Sigmoid colon (tissue), 7 donors: ENCODE measurements around the gene HSD17B2. TPM values are rescaled to one million over a fixed set of nuclear protein-coding genes. Genes with fewer than 3 reads are reported as not detected.

Experiments used
- DNase-seq: peaks from one replicate; pipeline ENCODE4 v3.0.0-alpha.2; 2019
- H3K27ac ChIP-seq, 4 donors: fragments of 200-600 bp; sonication (generic); one replicate each; pipeline ENCODE4 v1.5.1; 2016 to 2019; ENCODE audit warnings: mild to moderate bottlenecking in 1 of 4
- H3K27me3 ChIP-seq, 3 donors: fragments of 200-600 bp; sonication (generic); one replicate each; pipeline ENCODE4 v1.5.1; 2019; ENCODE audit warnings: mild to moderate bottlenecking in 1 of 3
- H3K36me3 ChIP-seq, 4 donors: fragments of 200-600 bp; sonication (generic); one replicate each; pipeline ENCODE4 v1.5.1; 2016 to 2019
- H3K4me1 ChIP-seq, 4 donors: fragments of 200-600 bp; sonication (generic); one replicate each; pipeline ENCODE4 v1.5.1; 2017 to 2019
- H3K4me3 ChIP-seq, 4 donors: fragments of 200-600 bp; sonication (generic); one replicate each; pipeline ENCODE4 v1.5.1; 2017 to 2019; ENCODE audit warnings: mild to moderate bottlenecking in 2 of 4, moderate library complexity in 1 of 4
- H3K9me3 ChIP-seq, 4 donors: fragments of 200-600 bp in 3 of 4; sonication (generic) in 3 of 4; one replicate each; pipeline versions ENCODE4 v1.5.1 to v1.6.1; 2013 to 2019
- EP300 ChIP-seq, 4 donors: sonication (generic); formaldehyde crosslinking; IDR thresholded peaks; one replicate each; pipeline ENCODE4 v1.6.1; 2017; ENCODE audit warnings: antibody characterized with exemption in 4 of 4
- POLR2A ChIP-seq, 2 donors: fragments of 450-650 bp; IDR thresholded peaks; one replicate each; pipeline ENCODE4 v1.6.1; 2016; ENCODE audit warnings: antibody characterized with exemption in 2 of 2, mild to moderate bottlenecking in 2 of 2, moderate library complexity in 2 of 2
- POLR2AphosphoS5 ChIP-seq, 4 donors: sonication (generic); formaldehyde crosslinking; IDR thresholded peaks; one replicate each; pipeline ENCODE4 v1.6.1; 2017; ENCODE audit warnings: antibody characterized with exemption in 4 of 4
- WGBS, 2 donors: extraction: QIAGEN DNeasy Blood & Tissue Kit; methylation state at CpG; one replicate each; pipeline ENCODE4 v1.1.7; 2013; 5-methylcytosine and 5-hydroxymethylcytosine counted together
- intact Hi-C: fragments of 100-400 bp; cut with DNase I; formaldehyde crosslinking; loops from one replicate; pipeline ENCODE4 v1.15.1; 2023
- polyA plus RNA-seq, 3 donors: library from polyadenylated mRNA; stranded (reverse); fragments of 200-250 nt; gene quantifications; one replicate each; pipeline ENCODE4 v1.2.3, GENCODE V29; 2013
- total RNA-seq, 4 donors: library from RNA; depleted of rRNA; stranded (reverse); fragments of >200 nt; gene quantifications; one replicate each; pipeline ENCODE4 v1.1.0, GENCODE V29; 2016
- TF ChIP-seq, protein P1 (sequence below), 4 experiments: fragments of 450-650 bp in 3 of 4; fragments of 200-600 bp in 1 of 4; IDR thresholded peaks; one replicate each; pipeline ENCODE4 v1.5.1; 2016 to 2019; ENCODE audit warnings: antibody characterized with exemption in 4 of 4, mild to moderate bottlenecking in 3 of 4, moderate library complexity in 2 of 4
- donor health status: healthy with polysubstance abuse.
- donor health status: Bipolar disorder and iron deficiency.
- donor health status: healthy.

The HSD17B2 gene
- total and polyA plus RNA-seq, 7 donors = 27.3 to 46.0 (median 32.4) TPM; not detected in 4

DNA sequence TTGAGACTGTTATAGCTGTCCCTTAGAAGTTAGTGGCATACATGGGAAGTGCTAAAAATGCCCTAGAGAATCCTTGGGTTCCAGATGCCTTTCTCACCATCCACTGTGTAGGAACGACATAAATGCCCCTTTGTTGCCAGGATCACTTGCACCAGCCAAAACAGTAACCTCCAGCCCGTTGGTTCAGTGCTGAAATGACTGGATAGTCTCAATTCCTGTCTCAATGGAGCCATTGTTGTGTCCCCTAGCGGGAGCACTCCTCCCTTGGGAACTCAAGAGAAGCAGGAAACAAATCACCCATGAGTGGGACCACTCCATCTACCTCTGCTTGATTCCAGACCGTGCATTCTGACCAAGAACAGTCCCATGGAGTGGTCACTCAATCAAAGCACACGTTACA is 111.9 kb downstream of the HSD17B2 start:
- Histone ChIP-seq H3K27ac (no peak overlapping the region), H3K4me1 (peaks cover 0 to under 1% (median 0%) of the 10 kb centered on the region in 4 donors), H3K9me3 (no peaks in the 10 kb centered on the region), H3K4me3 (no peak overlapping the region), H3K27me3 (no peaks in the 10 kb centered on the region), H3K36me3 (peaks cover 0 to 32% (median 8%) of the 10 kb centered on the region in 4 donors)
- intact Hi-C loops = no loop called here
- DNase-seq = no peak
- TF ChIP-seq, protein P1, sequence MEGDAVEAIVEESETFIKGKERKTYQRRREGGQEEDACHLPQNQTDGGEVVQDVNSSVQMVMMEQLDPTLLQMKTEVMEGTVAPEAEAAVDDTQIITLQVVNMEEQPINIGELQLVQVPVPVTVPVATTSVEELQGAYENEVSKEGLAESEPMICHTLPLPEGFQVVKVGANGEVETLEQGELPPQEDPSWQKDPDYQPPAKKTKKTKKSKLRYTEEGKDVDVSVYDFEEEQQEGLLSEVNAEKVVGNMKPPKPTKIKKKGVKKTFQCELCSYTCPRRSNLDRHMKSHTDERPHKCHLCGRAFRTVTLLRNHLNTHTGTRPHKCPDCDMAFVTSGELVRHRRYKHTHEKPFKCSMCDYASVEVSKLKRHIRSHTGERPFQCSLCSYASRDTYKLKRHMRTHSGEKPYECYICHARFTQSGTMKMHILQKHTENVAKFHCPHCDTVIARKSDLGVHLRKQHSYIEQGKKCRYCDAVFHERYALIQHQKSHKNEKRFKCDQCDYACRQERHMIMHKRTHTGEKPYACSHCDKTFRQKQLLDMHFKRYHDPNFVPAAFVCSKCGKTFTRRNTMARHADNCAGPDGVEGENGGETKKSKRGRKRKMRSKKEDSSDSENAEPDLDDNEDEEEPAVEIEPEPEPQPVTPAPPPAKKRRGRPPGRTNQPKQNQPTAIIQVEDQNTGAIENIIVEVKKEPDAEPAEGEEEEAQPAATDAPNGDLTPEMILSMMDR (IDR thresholded peaks at IDR 0.05) = no peak
- TF ChIP-seq POLR2A (IDR thresholded peaks at IDR 0.05) (no peak), POLR2AphosphoS5 (IDR thresholded peaks at IDR 0.05) (peak in 1 of 4 donors; percentile 11), EP300 (IDR thresholded peaks at IDR 0.05) (no peak)
- 88 to 91% methylated on average over 5 of the region's 5 CpGs for WGBS, 2 donors

DNA sequence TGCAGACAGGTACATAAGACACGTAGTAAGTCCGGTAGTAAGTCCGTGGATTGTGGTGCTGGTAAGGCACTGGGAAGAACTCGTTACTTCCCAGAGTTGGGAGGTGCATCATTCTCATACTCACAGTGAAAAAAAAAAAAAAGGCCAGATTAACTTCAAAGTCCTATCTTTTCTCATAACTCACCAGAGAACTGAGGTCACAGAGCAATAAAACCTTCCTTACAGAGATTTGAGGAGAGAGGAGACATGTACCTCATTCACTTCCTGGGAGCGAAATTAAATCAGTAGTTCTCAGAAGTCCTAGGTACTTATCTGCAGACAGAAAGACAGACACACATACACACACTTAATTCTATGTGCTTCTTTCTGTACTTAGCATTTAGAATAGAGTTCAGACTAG is 112.5 kb downstream of the HSD17B2 start:
- H3K9me3 ChIP-seq = no peaks in the 10 kb centered on the region
- peaks cover 0 to 32% (median 8%) of the 10 kb centered on the region in 4 donors for H3K36me3 ChIP-seq
- H3K27ac ChIP-seq = no peak overlapping the region
- no peak for DNase-seq
- 98 to 99% methylated on average over 5 of the region's 5 CpGs for WGBS, 2 donors
- TF ChIP-seq, protein P1 (IDR thresholded peaks at IDR 0.05) = no peak
- TF ChIP-seq POLR2A (IDR thresholded peaks at IDR 0.05) = no peak
- H3K4me3 ChIP-seq = no peak overlapping the region
- intact Hi-C loops = no loop called here
- H3K27me3 ChIP-seq = no peaks in the 10 kb centered on the region
- H3K4me1 ChIP-seq = peaks cover 0 to 6% (median 4%) of the 10 kb centered on the region in 4 donors

Other genes starting within 250 kb of the HSD17B2 start
- gene SDR42E1, start 23.8 kb upstream of the HSD17B2 start, total RNA-seq = 1 to 10 TPM in 2 of 4 donors, under 1 TPM in 2; 0.49 to 2.2 (median 1.2) TPM
- 1 to 10 TPM in 2 of 3 donors, under 1 TPM in 1; 0.60 to 3.2 (median 1.7) TPM for gene SDR42E1, start 23.8 kb upstream of the HSD17B2 start, polyA plus RNA-seq
- gene MPHOSPH6, start 135.0 kb downstream of the HSD17B2 start, total RNA-seq = 10 to 100 TPM; 20.0 to 39.1 (median 27.8) TPM
- gene MPHOSPH6, start 135.0 kb downstream of the HSD17B2 start, polyA plus RNA-seq = 10 to 100 TPM; 25.8 to 35.8 (median 27.5) TPM